Left ventricle myocardium inferior (tissue), 1 donor: ENCODE measurements around the gene MYLK3. TPM values are rescaled to one million over a fixed set of nuclear protein-coding genes. Genes with fewer than 3 reads are reported as not detected.

Source experiments
- DNase-seq: peaks from one replicate; pipeline ENCODE4 v3.0.0-alpha.2; 2020
- H3K27ac ChIP-seq: fragments of 200-600 bp; replicated peaks from 2 replicates; pipeline ENCODE4 v1.8.0; 2021
- H3K27me3 ChIP-seq: fragments of 200-600 bp; 2 replicates; pipeline ENCODE4 v1.8.0; 2021; ENCODE audit warnings: low read depth
- H3K36me3 ChIP-seq: fragments of 200-600 bp; 2 replicates; pipeline ENCODE4 v1.8.0; 2021
- H3K4me1 ChIP-seq: fragments of 200-600 bp; 2 replicates; pipeline ENCODE4 v1.8.0; 2021
- H3K4me3 ChIP-seq: fragments of 200-600 bp; 2 replicates; pipeline ENCODE4 v1.8.0; 2021; ENCODE audit warnings: mild to moderate bottlenecking, moderate library complexity
- H3K9me3 ChIP-seq: fragments of 200-600 bp; replicated peaks from 2 replicates; pipeline ENCODE4 v1.8.0; 2021
- CTCF ChIP-seq: fragments of 200-600 bp; IDR thresholded peaks from 2 replicates; pipeline ENCODE4 v1.8.0; 2021; ENCODE audit warnings: antibody characterized with exemption, mild to moderate bottlenecking, borderline replicate concordance
- intact Hi-C: fragments of 100-400 bp; cut with micrococcal nuclease; formaldehyde crosslinking; loops from one replicate; pipeline ENCODE4 v1.11.0; 2022
- total RNA-seq: library from RNA; stranded (reverse); fragmentation: NEBNext Ultra II Directional; extraction: Animal tissue kit (Norgen Biotek cat#: 25700); gene quantifications from one replicate; pipeline ENCODE4 v1.2.1, GENCODE V29; 2021
- donor health status: DM: no; HTN: yes; CAD: no; lungs with severe emphysema.

Gene MYLK3
- total RNA-seq, 1 donor from 2014 or later: 256 TPM

- Histone ChIP-seq H3K36me3 (peaks cover 27% of the 10 kb centered on the region), H3K4me1 (peaks cover 84% of the 10 kb centered on the region), H3K27me3 (no peaks in the 10 kb centered on the region), H3K4me3 (no peak overlapping the region), H3K27ac (peak overlapping the region; percentile 96), H3K9me3 (no peaks in the 10 kb centered on the region)
- DNase-seq: no peak
- no peak for TF ChIP-seq CTCF
- intact Hi-C loops: no loop called here
Measured at GRCh38 chr16:46736695-46737094, 11.4 kb downstream of the MYLK3 start.

GRCh38 chr16:46733319-46733830 lies 14.8 kb downstream of the MYLK3 start:
- no peak for TF ChIP-seq CTCF
- no peaks in the 10 kb centered on the region for H3K27me3 ChIP-seq
- no peak for DNase-seq
- H3K27ac ChIP-seq: peak overlapping the region; percentile 79
- H3K9me3 ChIP-seq: no peaks in the 10 kb centered on the region
- intact Hi-C loops: no loop called here
- H3K4me3 ChIP-seq: no peak overlapping the region
- H3K36me3 ChIP-seq: peaks cover 29% of the 10 kb centered on the region
- H3K4me1 ChIP-seq: peaks cover 87% of the 10 kb centered on the region

GRCh38 chr16:46732561-46732960 lies 15.6 kb downstream of the MYLK3 start:
- peak overlapping the region; percentile 79 for H3K27ac ChIP-seq
- peak overlapping the region; percentile 6 for H3K4me3 ChIP-seq
- no peak for TF ChIP-seq CTCF
- peaks cover 30% of the 10 kb centered on the region for H3K36me3 ChIP-seq
- no peaks in the 10 kb centered on the region for H3K27me3 ChIP-seq
- intact Hi-C loops: no loop called here
- no peaks in the 10 kb centered on the region for H3K9me3 ChIP-seq
- DNase-seq: no peak
- peaks cover 82% of the 10 kb centered on the region for H3K4me1 ChIP-seq

GRCh38 chr16:46731691-46732555 lies 16.2 kb downstream of the MYLK3 start:
- peaks cover 80% of the 10 kb centered on the region for H3K4me1 ChIP-seq
- H3K4me3 ChIP-seq: peak overlapping the region; percentile 19
- no peak for TF ChIP-seq CTCF
- intact Hi-C loops: no loop called here
- H3K27me3 ChIP-seq: no peaks in the 10 kb centered on the region
- peaks cover 32% of the 10 kb centered on the region for H3K36me3 ChIP-seq
- H3K9me3 ChIP-seq: no peaks in the 10 kb centered on the region
- DNase-seq: peak; percentile 49
- H3K27ac ChIP-seq: peak overlapping the region; percentile 79

GRCh38 chr16:46730801-46731690 lies 17.1 kb downstream of the MYLK3 start:
- peaks cover 39% of the 10 kb centered on the region for H3K36me3 ChIP-seq
- peak overlapping the region; percentile 79 for H3K27ac ChIP-seq
- no peaks in the 10 kb centered on the region for H3K27me3 ChIP-seq
- peak overlapping the region; percentile 19 for H3K4me3 ChIP-seq
- no peak for DNase-seq
- H3K9me3 ChIP-seq: no peaks in the 10 kb centered on the region
- intact Hi-C loops: no loop called here
- TF ChIP-seq CTCF: no peak
- peaks cover 77% of the 10 kb centered on the region for H3K4me1 ChIP-seq
